Smooth muscle cell (in vitro differentiated cells): ENCODE results near the gene ZNF185. TPM values are rescaled to one million over a fixed set of nuclear protein-coding genes. Genes with fewer than 3 reads are reported as not detected.
"Not testable (repeated sequence)": the region's sequence is repeated elsewhere in the genome, so short reads cannot be mapped to it uniquely, and the experiment has no call there.

Experiments
- DNase-seq: peaks from one replicate; lab custom pipeline; 2025; ENCODE audit not compliant: unreplicated experiment; lab: John Stamatoyannopoulos, UW
- H2AFZ ChIP-seq: fragments of 200-600 bp; sonication (generic); 2 replicates; pipeline ENCODE4 v1.6.0; 2016; ENCODE audit warnings: antibody characterized with exemption, low read depth, mild to moderate bottlenecking
- H3F3A ChIP-seq: fragments of 200-600 bp; sonication (generic); 2 replicates; pipeline ENCODE4 v1.6.0; 2017; ENCODE audit warnings: antibody characterized with exemption, low read depth
- H3K27ac ChIP-seq: fragments of 200-600 bp; sonication (generic); 2 replicates; pipeline ENCODE4 v1.5.1; 2016; ENCODE audit warnings: low read depth, mild to moderate bottlenecking
- H3K27me3 ChIP-seq: fragments of 200-600 bp; sonication (generic); 2 replicates; pipeline ENCODE4 v1.6.1; 2016; ENCODE audit warnings: low read depth, mild to moderate bottlenecking
- H3K36me3 ChIP-seq: fragments of 200-600 bp; sonication (generic); 2 replicates; pipeline ENCODE4 v1.5.1; 2016; ENCODE audit warnings: low read depth
- H3K4me1 ChIP-seq: fragments of 200-600 bp; sonication (generic); 2 replicates; pipeline ENCODE4 v1.5.1; 2016; ENCODE audit warnings: low read depth
- H3K4me2 ChIP-seq: fragments of 200-600 bp; sonication (generic); 2 replicates; pipeline ENCODE4 v1.6.0; 2016; ENCODE audit warnings: mild to moderate bottlenecking
- H3K4me3 ChIP-seq: fragments of 200-600 bp; sonication (generic); 2 replicates; pipeline ENCODE4 v1.5.1; 2016; ENCODE audit warnings: mild to moderate bottlenecking
- H3K79me2 ChIP-seq: fragments of 200-600 bp; sonication (generic); 2 replicates; pipeline ENCODE4 v1.6.0; 2016; ENCODE audit warnings: low read depth, mild to moderate bottlenecking
- H3K9ac ChIP-seq: fragments of 200-600 bp; sonication (generic); 2 replicates; pipeline ENCODE4 v1.6.0; 2016; ENCODE audit warnings: low read depth
- H3K9me3 ChIP-seq: fragments of 200-600 bp; sonication (generic); replicated peaks from 2 replicates; pipeline ENCODE4 v1.5.1; 2016; ENCODE audit warnings: low read depth
- H4K20me1 ChIP-seq: fragments of 200-600 bp; sonication (generic); 2 replicates; pipeline ENCODE4 v1.6.0; 2016; ENCODE audit warnings: low read depth
- WGBS: methylation state at CpG from one replicate; pipeline ENCODE4 v1.1.7; 2016; ENCODE audit warnings: low lambda C conversion rate; 5-methylcytosine and 5-hydroxymethylcytosine counted together
- polyA plus RNA-seq: library from polyadenylated mRNA; unstranded; fragments of >200 nt; fragmentation: Nextera tagmentation; extraction: Ambion mirVana; gene quantifications from 2 replicates; pipeline ENCODE4 v1.2.1, GENCODE V29; 2016
- total RNA-seq: library from RNA; depleted of rRNA; stranded (reverse); fragments of >200 nt; gene quantifications from 2 replicates; pipeline ENCODE4 v1.2.3, GENCODE V29; 2014
- TF ChIP-seq, protein P1 (sequence below): fragments of 200-600 bp; sonication (generic); IDR thresholded peaks from 2 replicates; pipeline ENCODE4 v1.5.1; 2017; ENCODE audit warnings: borderline replicate concordance, mild to moderate bottlenecking, antibody characterized with exemption; ENCODE audit not compliant: insufficient read depth, poor library complexity, severe bottlenecking

Gene ZNF185
- total and polyA plus RNA-seq, 2 experiments from 2014 or later = 7.2 to 12.3 TPM

DNA sequence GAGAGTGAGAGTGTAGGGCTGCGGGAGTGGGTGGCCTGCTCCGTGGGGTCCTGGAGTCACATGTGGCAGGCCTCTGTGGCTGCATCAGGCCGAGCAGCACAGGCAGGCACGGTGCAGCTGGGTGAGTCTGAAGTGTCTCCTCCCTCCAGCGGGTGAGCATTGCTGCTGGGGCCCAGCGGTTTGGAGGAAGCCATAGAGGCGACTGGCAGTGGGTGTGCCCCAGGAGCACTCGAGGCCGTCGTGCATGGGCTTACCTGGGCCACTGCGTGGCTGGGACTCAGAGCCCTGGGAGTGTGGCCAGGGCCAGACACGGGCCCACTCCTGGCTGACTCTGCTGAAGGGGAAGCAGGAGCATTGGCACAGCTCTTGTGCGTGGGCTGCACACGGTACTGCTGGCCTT, 10.6 kb downstream of the ZNF185 start:
- no peak overlapping the region for H3K4me2 ChIP-seq
- 80% methylated on average over 14 of the region's 14 CpGs for WGBS
- H3K27ac ChIP-seq = no peak overlapping the region
- DNase-seq = no peak
- H3K27me3 ChIP-seq = no peaks in the 10 kb centered on the region
- H4K20me1 ChIP-seq = no peaks in the 10 kb centered on the region
- H3K9me3 ChIP-seq = no peaks in the 10 kb centered on the region
- no peaks in the 10 kb centered on the region for H3K4me1 ChIP-seq
- H3K9ac ChIP-seq = no peak overlapping the region
- no peaks in the 10 kb centered on the region for H3K36me3 ChIP-seq
- no peak overlapping the region for H2AFZ ChIP-seq
- H3K79me2 ChIP-seq = no peaks in the 10 kb centered on the region
- H3F3A ChIP-seq = no peaks in the 10 kb centered on the region
- no peak overlapping the region for H3K4me3 ChIP-seq
- TF ChIP-seq, protein P1, sequence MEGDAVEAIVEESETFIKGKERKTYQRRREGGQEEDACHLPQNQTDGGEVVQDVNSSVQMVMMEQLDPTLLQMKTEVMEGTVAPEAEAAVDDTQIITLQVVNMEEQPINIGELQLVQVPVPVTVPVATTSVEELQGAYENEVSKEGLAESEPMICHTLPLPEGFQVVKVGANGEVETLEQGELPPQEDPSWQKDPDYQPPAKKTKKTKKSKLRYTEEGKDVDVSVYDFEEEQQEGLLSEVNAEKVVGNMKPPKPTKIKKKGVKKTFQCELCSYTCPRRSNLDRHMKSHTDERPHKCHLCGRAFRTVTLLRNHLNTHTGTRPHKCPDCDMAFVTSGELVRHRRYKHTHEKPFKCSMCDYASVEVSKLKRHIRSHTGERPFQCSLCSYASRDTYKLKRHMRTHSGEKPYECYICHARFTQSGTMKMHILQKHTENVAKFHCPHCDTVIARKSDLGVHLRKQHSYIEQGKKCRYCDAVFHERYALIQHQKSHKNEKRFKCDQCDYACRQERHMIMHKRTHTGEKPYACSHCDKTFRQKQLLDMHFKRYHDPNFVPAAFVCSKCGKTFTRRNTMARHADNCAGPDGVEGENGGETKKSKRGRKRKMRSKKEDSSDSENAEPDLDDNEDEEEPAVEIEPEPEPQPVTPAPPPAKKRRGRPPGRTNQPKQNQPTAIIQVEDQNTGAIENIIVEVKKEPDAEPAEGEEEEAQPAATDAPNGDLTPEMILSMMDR = no peak

DNA sequence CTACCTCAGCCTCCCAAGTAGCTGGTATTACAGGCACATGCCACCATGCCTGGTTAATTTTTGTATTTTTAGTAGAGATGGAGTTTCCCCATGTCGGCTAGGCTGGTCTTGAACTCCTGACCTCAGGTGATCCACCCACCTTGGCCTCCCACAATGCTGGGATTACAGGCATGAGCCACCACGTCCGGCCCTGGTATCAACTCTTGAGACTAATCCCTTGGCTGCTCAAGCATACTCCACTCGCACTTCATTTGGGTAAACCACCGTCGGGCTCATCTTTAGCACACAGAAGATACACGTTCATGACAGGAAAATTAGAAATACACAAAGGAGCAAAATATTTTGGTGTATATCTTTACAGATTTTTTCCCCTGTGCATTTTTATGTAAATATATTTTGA, 12.2 kb downstream of the ZNF185 start:
- not testable (repeated sequence) for H3K36me3 ChIP-seq
- WGBS = 86% methylated on average over 7 of the region's 7 CpGs

DNA sequence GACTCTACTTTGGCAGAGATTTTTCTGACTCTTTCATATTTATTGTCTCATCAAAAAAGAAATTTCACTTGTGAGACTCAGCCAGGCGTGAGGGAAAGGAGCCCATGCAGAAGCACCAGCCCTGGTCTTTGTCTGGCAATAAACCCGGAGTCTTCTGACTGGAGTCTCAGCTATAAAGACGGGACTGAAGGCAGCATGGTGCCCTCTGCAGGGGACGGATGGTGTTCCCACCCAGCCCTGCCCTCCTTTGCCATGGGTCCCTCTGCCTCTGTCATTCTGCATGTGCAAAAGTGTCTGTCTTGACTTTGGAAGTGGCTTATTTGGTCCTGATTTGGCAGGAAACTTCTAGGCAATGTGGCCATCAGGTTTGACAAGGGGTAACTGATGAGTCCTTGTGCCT, 14.2 kb downstream of the ZNF185 start:
- no peak for DNase-seq
- Histone ChIP-seq H3K4me3 (no peak overlapping the region), H3F3A (no peaks in the 10 kb centered on the region), H3K79me2 (no peaks in the 10 kb centered on the region), H3K9me3 (no peaks in the 10 kb centered on the region), H3K27ac (no peak overlapping the region), H3K4me2 (no peak overlapping the region), H4K20me1 (no peaks in the 10 kb centered on the region), H3K4me1 (no peaks in the 10 kb centered on the region), H3K36me3 (no peaks in the 10 kb centered on the region), H3K9ac (no peak overlapping the region), H2AFZ (no peak overlapping the region), H3K27me3 (no peaks in the 10 kb centered on the region)
- 64% methylated on average over 4 of the region's 4 CpGs for WGBS
- TF ChIP-seq, protein P1 = peak; percentile 6

More for the DNA sequence above, 12.2 kb downstream of the ZNF185 start:
- H3K27me3 ChIP-seq, H3K79me2 ChIP-seq, H3K9me3 ChIP-seq, DNase-seq, H3K4me2 ChIP-seq, H2AFZ ChIP-seq, H3K9ac ChIP-seq, H3F3A ChIP-seq, H3K27ac ChIP-seq, H3K4me3 ChIP-seq, H4K20me1 ChIP-seq, H3K4me1 ChIP-seq: not testable (repeated sequence)

DNA sequence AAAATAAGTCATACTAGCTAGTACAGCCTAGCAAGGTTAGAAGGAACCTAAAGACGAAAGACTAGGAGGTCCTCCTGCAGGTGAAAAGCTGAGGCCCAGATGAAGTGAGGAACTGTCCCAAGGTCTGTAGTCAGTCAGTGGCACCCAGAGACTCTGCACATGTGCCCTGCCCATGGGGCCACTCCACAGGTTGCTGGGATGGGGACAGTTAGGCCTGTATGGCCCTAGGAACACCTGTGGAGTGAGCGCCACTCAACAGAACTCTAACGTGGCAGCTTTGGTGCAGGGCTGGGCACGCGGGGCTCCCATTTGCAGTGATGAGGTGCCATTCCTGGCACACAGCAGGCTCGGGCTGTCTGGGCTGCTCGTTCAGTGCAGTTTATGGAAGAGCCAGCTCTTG, 14.8 kb downstream of the ZNF185 start:
- Histone ChIP-seq H3F3A (no peaks in the 10 kb centered on the region), H2AFZ (no peak overlapping the region), H4K20me1 (no peaks in the 10 kb centered on the region), H3K27me3 (no peaks in the 10 kb centered on the region), H3K9ac (no peak overlapping the region), H3K4me2 (no peak overlapping the region), H3K27ac (no peak overlapping the region), H3K36me3 (no peaks in the 10 kb centered on the region), H3K79me2 (no peaks in the 10 kb centered on the region), H3K4me1 (no peaks in the 10 kb centered on the region), H3K9me3 (no peaks in the 10 kb centered on the region), H3K4me3 (no peak overlapping the region)
- DNase-seq = no peak
- WGBS = 85% methylated on average over 6 of the region's 7 CpGs
- TF ChIP-seq, protein P1 = no peak
